Dendritic cell treated with granulocyte-macrophage colony-stimulating factor and Interleukin-4, amounts not matched to agents 40 ng/mL and 50 ng/mL, for 4 days (primary cell): ENCODE results near the gene ITGA6.

ENCODE experiments used
- H3K27ac Mint-ChIP-seq: one replicate; pipeline ENCODE4 v1.8.0; 2022; ENCODE audit warnings: mild to moderate bottlenecking, mixed read lengths
- H3K27me3 Mint-ChIP-seq: one replicate; pipeline ENCODE4 v1.8.0; 2022; ENCODE audit warnings: mild to moderate bottlenecking, mixed read lengths
- H3K36me3 Mint-ChIP-seq: one replicate; pipeline ENCODE4 v1.8.0; 2022; ENCODE audit warnings: low read depth, mixed read lengths
- H3K4me1 Mint-ChIP-seq: one replicate; pipeline ENCODE4 v1.8.0; 2022; ENCODE audit warnings: low read depth, mixed read lengths
- H3K4me3 Mint-ChIP-seq: one replicate; pipeline ENCODE4 v1.8.0; 2022; ENCODE audit warnings: mild to moderate bottlenecking, moderate library complexity, mixed read lengths
- H3K9me3 Mint-ChIP-seq: one replicate; pipeline ENCODE4 v1.8.0; 2022; ENCODE audit warnings: mixed read lengths
- intact Hi-C: fragments of 100-400 bp; cut with micrococcal nuclease; formaldehyde crosslinking; loops from one replicate; pipeline ENCODE4 v1.15.0; 2022

The ITGA6 gene

GRCh38 chr2:172454404-172455120 is 27.2 kb downstream of the ITGA6 start:
- no peaks in the 10 kb centered on the region for H3K36me3 Mint-ChIP-seq
- H3K4me1 Mint-ChIP-seq, result peaks cover 18% of the 10 kb centered on the region
- no peaks in the 10 kb centered on the region for H3K9me3 Mint-ChIP-seq
- H3K27ac Mint-ChIP-seq, result no peak overlapping the region
- no peak overlapping the region for H3K4me3 Mint-ChIP-seq
- intact Hi-C loops, result no loop called here
- peaks cover 19% of the 10 kb centered on the region for H3K27me3 Mint-ChIP-seq

- Mint-ChIP-seq H3K36me3 (no peaks in the 10 kb centered on the region), H3K27ac (no peak overlapping the region), H3K9me3 (no peaks in the 10 kb centered on the region), H3K4me1 (peaks cover 23% of the 10 kb centered on the region), H3K4me3 (no peak overlapping the region), H3K27me3 (peaks cover 15% of the 10 kb centered on the region)
- intact Hi-C loops, result no loop called here
These were observed 27.7 kb downstream of the ITGA6 start for GRCh38 chr2:172455121-172455515.

GRCh38 chr2:172456002-172456401 is 28.6 kb downstream of the ITGA6 start:
- intact Hi-C loops, result no loop called here
- H3K4me3 Mint-ChIP-seq, result no peak overlapping the region
- peaks cover 15% of the 10 kb centered on the region for H3K27me3 Mint-ChIP-seq
- no peaks in the 10 kb centered on the region for H3K36me3 Mint-ChIP-seq
- no peak overlapping the region for H3K27ac Mint-ChIP-seq
- H3K4me1 Mint-ChIP-seq, result peaks cover 25% of the 10 kb centered on the region
- no peaks in the 10 kb centered on the region for H3K9me3 Mint-ChIP-seq

- intact Hi-C loops, result no loop called here
- peaks cover 33% of the 10 kb centered on the region for H3K4me1 Mint-ChIP-seq
- H3K9me3 Mint-ChIP-seq, result no peaks in the 10 kb centered on the region
- H3K27ac Mint-ChIP-seq, result no peak overlapping the region
- peaks cover 13% of the 10 kb centered on the region for H3K27me3 Mint-ChIP-seq
- H3K36me3 Mint-ChIP-seq, result no peaks in the 10 kb centered on the region
- no peak overlapping the region for H3K4me3 Mint-ChIP-seq
These were observed 30.1 kb downstream of the ITGA6 start for GRCh38 chr2:172457536-172457935.

GRCh38 chr2:172458561-172459124 is 31.3 kb downstream of the ITGA6 start:
- H3K27me3 Mint-ChIP-seq, result peaks cover 16% of the 10 kb centered on the region
- H3K27ac Mint-ChIP-seq, result no peak overlapping the region
- intact Hi-C loops, result no loop called here
- no peaks in the 10 kb centered on the region for H3K36me3 Mint-ChIP-seq
- peaks cover 43% of the 10 kb centered on the region for H3K4me1 Mint-ChIP-seq
- no peak overlapping the region for H3K4me3 Mint-ChIP-seq
- no peaks in the 10 kb centered on the region for H3K9me3 Mint-ChIP-seq

- H3K4me3 Mint-ChIP-seq, result no peak overlapping the region
- intact Hi-C loops, result loop anchor here (10.0 kb wide), 2 partner anchors 646 to 886 kb away; no protein-coding TSS in a partner anchor
- no peaks in the 10 kb centered on the region for H3K36me3 Mint-ChIP-seq
- no peak overlapping the region for H3K27ac Mint-ChIP-seq
- H3K4me1 Mint-ChIP-seq, result peaks cover 40% of the 10 kb centered on the region
- H3K27me3 Mint-ChIP-seq, result peaks cover 11% of the 10 kb centered on the region
- no peaks in the 10 kb centered on the region for H3K9me3 Mint-ChIP-seq
These were observed 33.4 kb downstream of the ITGA6 start for GRCh38 chr2:172460780-172461201.

- no peak overlapping the region for H3K27ac Mint-ChIP-seq
- no peaks in the 10 kb centered on the region for H3K36me3 Mint-ChIP-seq
- peaks cover 11% of the 10 kb centered on the region for H3K27me3 Mint-ChIP-seq
- intact Hi-C loops, result loop anchor here (10.0 kb wide), 2 partner anchors 647 to 887 kb away; no protein-coding TSS in a partner anchor
- peaks cover 34% of the 10 kb centered on the region for H3K4me1 Mint-ChIP-seq
- no peaks in the 10 kb centered on the region for H3K9me3 Mint-ChIP-seq
- no peak overlapping the region for H3K4me3 Mint-ChIP-seq
These were observed 34.4 kb downstream of the ITGA6 start for GRCh38 chr2:172461591-172462372.

GRCh38 chr2:172462373-172462848 is 35.0 kb downstream of the ITGA6 start:
- Mint-ChIP-seq H3K4me3 (no peak overlapping the region), H3K27ac (no peak overlapping the region), H3K9me3 (no peaks in the 10 kb centered on the region), H3K4me1 (peaks cover 34% of the 10 kb centered on the region), H3K27me3 (peaks cover 11% of the 10 kb centered on the region), H3K36me3 (no peaks in the 10 kb centered on the region)
- intact Hi-C loops, result loop anchor here (10.0 kb wide), 2 partner anchors 648 to 888 kb away; no protein-coding TSS in a partner anchor

GRCh38 chr2:172462849-172463381 is 35.5 kb downstream of the ITGA6 start:
- Mint-ChIP-seq H3K9me3 (no peaks in the 10 kb centered on the region), H3K27ac (no peak overlapping the region), H3K4me3 (no peak overlapping the region), H3K4me1 (peaks cover 34% of the 10 kb centered on the region), H3K27me3 (peaks cover 8% of the 10 kb centered on the region), H3K36me3 (no peaks in the 10 kb centered on the region)
- intact Hi-C loops, result loop anchor here (10.0 kb wide), 2 partner anchors 648 to 888 kb away; no protein-coding TSS in a partner anchor

- Mint-ChIP-seq H3K4me1 (peaks cover 33% of the 10 kb centered on the region), H3K9me3 (no peaks in the 10 kb centered on the region), H3K27ac (no peak overlapping the region), H3K4me3 (no peak overlapping the region), H3K27me3 (peaks cover 7% of the 10 kb centered on the region), H3K36me3 (no peaks in the 10 kb centered on the region)
- intact Hi-C loops, result loop anchor here (1.0 to 10.0 kb wide), 4 partner anchors 292 to 890 kb away; no protein-coding TSS in a partner anchor
These were observed 37.2 kb downstream of the ITGA6 start for GRCh38 chr2:172464400-172465129.

- intact Hi-C loops, result loop anchor here (1.0 to 10.0 kb wide), 4 partner anchors 293 to 891 kb away; no protein-coding TSS in a partner anchor
- Mint-ChIP-seq H3K4me1 (peaks cover 25% of the 10 kb centered on the region), H3K27me3 (peaks cover 7% of the 10 kb centered on the region), H3K36me3 (no peaks in the 10 kb centered on the region), H3K27ac (no peak overlapping the region), H3K9me3 (no peaks in the 10 kb centered on the region), H3K4me3 (no peak overlapping the region)
These were observed 38.3 kb downstream of the ITGA6 start for GRCh38 chr2:172465417-172466334.

GRCh38 chr2:172467382-172467781 is 40.0 kb downstream of the ITGA6 start:
- intact Hi-C loops, result loop anchor here (5.0 to 10.0 kb wide), 3 partner anchors 653 to 893 kb away; no protein-coding TSS in a partner anchor
- H3K36me3 Mint-ChIP-seq, result no peaks in the 10 kb centered on the region
- peaks cover 12% of the 10 kb centered on the region for H3K4me1 Mint-ChIP-seq
- H3K27ac Mint-ChIP-seq, result no peak overlapping the region
- H3K4me3 Mint-ChIP-seq, result no peak overlapping the region
- H3K27me3 Mint-ChIP-seq, result peaks cover 6% of the 10 kb centered on the region
- H3K9me3 Mint-ChIP-seq, result no peaks in the 10 kb centered on the region
